Ramos (cell line): ENCODE data around the gene CP.
"Not testable (repeated sequence)": the region's sequence is repeated elsewhere in the genome, so short reads cannot be mapped to it uniquely, and the experiment has no call there.

Experiments
- in situ Hi-C: fragments of 300-500 bp; cut with MboI; formaldehyde crosslinking; loops from one replicate; pipeline ENCODE4 v1.14.3; 2022; ENCODE audit warnings: low sequenced_read_pairs; ENCODE audit not compliant: unreplicated experiment

The CP gene

GRCh38 chr3:149221783-149222517, at the start of gene CP:
Gene CP (minus strand): TSS chr3:149221829. CDS start chr3:149221792, 37 bp downstream.
- in situ Hi-C loops, result no loop called here

- in situ Hi-C loops, result loop anchor here (5.0 to 10.0 kb wide), 3 partner anchors 153 to 405 kb away; partner anchors contain the start of gene CPA3
Observed at GRCh38 chr3:149270180-149270579, 48.6 kb upstream of the CP start.

- in situ Hi-C loops, result loop anchor here (5.0 to 10.0 kb wide), 3 partner anchors 152 to 405 kb away; partner anchors contain the start of gene CPA3
Observed at GRCh38 chr3:149269687-149270086, 48.1 kb upstream of the CP start.

GRCh38 chr3:149267565-149267964, 45.9 kb upstream of the CP start:
- in situ Hi-C loops, result no loop called here

- in situ Hi-C loops, result no loop called here
Observed at GRCh38 chr3:149266736-149267135, 45.1 kb upstream of the CP start.

GRCh38 chr3:149263856-149264255, 42.2 kb upstream of the CP start:
- in situ Hi-C loops, result no loop called here

- in situ Hi-C loops, result no loop called here
Observed at GRCh38 chr3:149258714-149259113, 37.1 kb upstream of the CP start.

GRCh38 chr3:149258298-149258697, 36.7 kb upstream of the CP start:
- in situ Hi-C loops, result no loop called here

GRCh38 chr3:149252272-149252671, 30.6 kb upstream of the CP start:
- in situ Hi-C loops, result no loop called here

- in situ Hi-C loops, result no loop called here
Observed at GRCh38 chr3:149251186-149251585, 29.6 kb upstream of the CP start.

GRCh38 chr3:149247929-149248691, 26.5 kb upstream of the CP start:
- in situ Hi-C loops, result no loop called here

- in situ Hi-C loops, result no loop called here
Observed at GRCh38 chr3:149247008-149247710, 25.5 kb upstream of the CP start.

GRCh38 chr3:149245738-149246451, 24.3 kb upstream of the CP start:
- in situ Hi-C loops, result no loop called here

- in situ Hi-C loops, result no loop called here
Observed at GRCh38 chr3:149243540-149243939, 21.9 kb upstream of the CP start.

- in situ Hi-C loops, result no loop called here
Observed at GRCh38 chr3:149239357-149239936, 17.8 kb upstream of the CP start.

GRCh38 chr3:149238268-149238667, 16.6 kb upstream of the CP start:
- in situ Hi-C loops, result not testable (repeated sequence)

- in situ Hi-C loops, result no loop called here
Observed at GRCh38 chr3:149235599-149236424, 14.2 kb upstream of the CP start.

- in situ Hi-C loops, result no loop called here
Observed at GRCh38 chr3:149234671-149235245, 13.1 kb upstream of the CP start.

GRCh38 chr3:149233323-149233722, 11.7 kb upstream of the CP start:
- in situ Hi-C loops, result no loop called here
